GM23338 (cell line): Measurements from ENCODE around the gene NFYA.

Experiments
- CREB1 ChIP-seq: fragments of 250-450 bp; sonication (Bioruptor Pico); IDR thresholded peaks from 2 replicates; pipeline ENCODE4 v1.5.0; 2020; ENCODE audit warnings: low read depth, mild to moderate bottlenecking, moderate library complexity
- EZH2 ChIP-seq: fragments of 200-600 bp; sonication (generic); IDR thresholded peaks from one replicate; pipeline ENCODE4 v1.8.0; 2017; ENCODE audit warnings: antibody characterized with exemption, mild to moderate bottlenecking, low read depth; ENCODE audit not compliant: unreplicated experiment
- JUNB ChIP-seq: IDR thresholded peaks from one replicate; pipeline ENCODE4 v1.6.1; 2016; ENCODE audit warnings: antibody characterized with exemption; ENCODE audit not compliant: unreplicated experiment
- NANOG ChIP-seq: IDR thresholded peaks from 2 replicates; pipeline ENCODE4 v1.6.1; 2016; ENCODE audit warnings: antibody characterized with exemption, borderline replicate concordance
- POLR2AphosphoS5 ChIP-seq: IDR thresholded peaks from 2 replicates; pipeline ENCODE4 v1.6.1; 2016; ENCODE audit warnings: antibody characterized with exemption, low read depth
- ZNF114 ChIP-seq: fragments of 250-450 bp; sonication (Bioruptor Pico); IDR thresholded peaks from 2 replicates; pipeline ENCODE4 v1.5.0; 2020; ENCODE audit warnings: mild to moderate bottlenecking, moderate library complexity
- TF ChIP-seq, protein P1 (sequence below), 2 experiments: fragments of 200-600 bp in 1 of 2; sonication (generic) in 1 of 2; conservative IDR thresholded peaks; 2 replicates each; pipeline versions ENCODE4 v1.5.1 to v1.6.1; 2016 to 2017; ENCODE audit warnings: antibody characterized with exemption in 2 of 2, low read depth in 2 of 2, mild to moderate bottlenecking in 2 of 2, moderate library complexity in 1 of 2
- TF ChIP-seq, protein P2 (sequence below): IDR thresholded peaks from one replicate; pipeline ENCODE4 v1.6.1; 2018; ENCODE audit warnings: antibody characterized with exemption; ENCODE audit not compliant: unreplicated experiment

DNA sequence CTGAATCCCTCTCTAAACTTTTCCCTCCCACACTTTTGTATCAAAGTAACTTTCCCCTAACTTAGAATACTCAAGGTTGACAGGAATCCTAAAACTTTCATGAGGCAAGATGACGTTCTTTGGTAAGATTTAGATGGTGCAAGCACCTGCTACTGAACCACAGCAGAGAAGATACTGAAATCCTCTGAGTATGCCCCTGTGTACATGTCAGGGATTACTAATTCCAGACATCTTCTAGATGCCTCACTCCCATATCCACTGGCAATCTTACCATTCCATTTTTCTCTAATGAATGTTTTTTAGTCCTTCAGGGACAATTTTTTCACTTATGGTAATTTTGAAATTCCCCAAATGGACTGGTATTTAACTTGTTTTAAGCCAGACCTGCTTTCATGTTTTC, 10.7 kb upstream of the NFYA start:
- TF ChIP-seq JUNB (no peak), CREB1 (CRISPR knock-in tag) (no peak), ZNF114 (CRISPR knock-in tag) (no peak), NANOG (no peak), EZH2 (no peak), POLR2AphosphoS5 (no peak)
- TF ChIP-seq, protein P1, sequence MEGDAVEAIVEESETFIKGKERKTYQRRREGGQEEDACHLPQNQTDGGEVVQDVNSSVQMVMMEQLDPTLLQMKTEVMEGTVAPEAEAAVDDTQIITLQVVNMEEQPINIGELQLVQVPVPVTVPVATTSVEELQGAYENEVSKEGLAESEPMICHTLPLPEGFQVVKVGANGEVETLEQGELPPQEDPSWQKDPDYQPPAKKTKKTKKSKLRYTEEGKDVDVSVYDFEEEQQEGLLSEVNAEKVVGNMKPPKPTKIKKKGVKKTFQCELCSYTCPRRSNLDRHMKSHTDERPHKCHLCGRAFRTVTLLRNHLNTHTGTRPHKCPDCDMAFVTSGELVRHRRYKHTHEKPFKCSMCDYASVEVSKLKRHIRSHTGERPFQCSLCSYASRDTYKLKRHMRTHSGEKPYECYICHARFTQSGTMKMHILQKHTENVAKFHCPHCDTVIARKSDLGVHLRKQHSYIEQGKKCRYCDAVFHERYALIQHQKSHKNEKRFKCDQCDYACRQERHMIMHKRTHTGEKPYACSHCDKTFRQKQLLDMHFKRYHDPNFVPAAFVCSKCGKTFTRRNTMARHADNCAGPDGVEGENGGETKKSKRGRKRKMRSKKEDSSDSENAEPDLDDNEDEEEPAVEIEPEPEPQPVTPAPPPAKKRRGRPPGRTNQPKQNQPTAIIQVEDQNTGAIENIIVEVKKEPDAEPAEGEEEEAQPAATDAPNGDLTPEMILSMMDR (conservative IDR thresholded peaks at IDR 0.05; ENCODE audit: low read depth in 2 of 2): no peak
- TF ChIP-seq, protein P2, sequence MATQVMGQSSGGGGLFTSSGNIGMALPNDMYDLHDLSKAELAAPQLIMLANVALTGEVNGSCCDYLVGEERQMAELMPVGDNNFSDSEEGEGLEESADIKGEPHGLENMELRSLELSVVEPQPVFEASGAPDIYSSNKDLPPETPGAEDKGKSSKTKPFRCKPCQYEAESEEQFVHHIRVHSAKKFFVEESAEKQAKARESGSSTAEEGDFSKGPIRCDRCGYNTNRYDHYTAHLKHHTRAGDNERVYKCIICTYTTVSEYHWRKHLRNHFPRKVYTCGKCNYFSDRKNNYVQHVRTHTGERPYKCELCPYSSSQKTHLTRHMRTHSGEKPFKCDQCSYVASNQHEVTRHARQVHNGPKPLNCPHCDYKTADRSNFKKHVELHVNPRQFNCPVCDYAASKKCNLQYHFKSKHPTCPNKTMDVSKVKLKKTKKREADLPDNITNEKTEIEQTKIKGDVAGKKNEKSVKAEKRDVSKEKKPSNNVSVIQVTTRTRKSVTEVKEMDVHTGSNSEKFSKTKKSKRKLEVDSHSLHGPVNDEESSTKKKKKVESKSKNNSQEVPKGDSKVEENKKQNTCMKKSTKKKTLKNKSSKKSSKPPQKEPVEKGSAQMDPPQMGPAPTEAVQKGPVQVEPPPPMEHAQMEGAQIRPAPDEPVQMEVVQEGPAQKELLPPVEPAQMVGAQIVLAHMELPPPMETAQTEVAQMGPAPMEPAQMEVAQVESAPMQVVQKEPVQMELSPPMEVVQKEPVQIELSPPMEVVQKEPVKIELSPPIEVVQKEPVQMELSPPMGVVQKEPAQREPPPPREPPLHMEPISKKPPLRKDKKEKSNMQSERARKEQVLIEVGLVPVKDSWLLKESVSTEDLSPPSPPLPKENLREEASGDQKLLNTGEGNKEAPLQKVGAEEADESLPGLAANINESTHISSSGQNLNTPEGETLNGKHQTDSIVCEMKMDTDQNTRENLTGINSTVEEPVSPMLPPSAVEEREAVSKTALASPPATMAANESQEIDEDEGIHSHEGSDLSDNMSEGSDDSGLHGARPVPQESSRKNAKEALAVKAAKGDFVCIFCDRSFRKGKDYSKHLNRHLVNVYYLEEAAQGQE: no peak
